ENCODE data around the gene ANKRD27.

Gene ANKRD27

DNA sequence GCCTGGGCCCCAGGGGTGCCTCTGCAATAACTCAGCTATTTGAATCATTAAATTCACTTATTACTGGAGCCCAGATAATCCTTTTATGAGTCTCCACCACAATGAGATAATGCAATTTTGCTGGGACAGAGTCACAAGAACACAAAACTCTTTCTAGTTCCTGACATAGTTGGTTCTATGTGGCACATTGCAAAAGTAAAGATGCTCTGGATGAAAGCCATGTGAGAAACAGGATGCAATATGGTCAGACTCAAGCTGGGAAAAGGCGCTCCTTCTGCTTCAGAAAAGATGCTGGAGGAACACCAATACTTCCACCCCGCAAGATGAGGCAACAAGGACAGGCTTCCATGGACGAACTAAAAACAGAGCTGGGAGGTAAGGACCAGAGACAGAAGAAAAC, 5.7 kb downstream of the ANKRD27 start (continued):
- TF ChIP-seq, protein P1, sequence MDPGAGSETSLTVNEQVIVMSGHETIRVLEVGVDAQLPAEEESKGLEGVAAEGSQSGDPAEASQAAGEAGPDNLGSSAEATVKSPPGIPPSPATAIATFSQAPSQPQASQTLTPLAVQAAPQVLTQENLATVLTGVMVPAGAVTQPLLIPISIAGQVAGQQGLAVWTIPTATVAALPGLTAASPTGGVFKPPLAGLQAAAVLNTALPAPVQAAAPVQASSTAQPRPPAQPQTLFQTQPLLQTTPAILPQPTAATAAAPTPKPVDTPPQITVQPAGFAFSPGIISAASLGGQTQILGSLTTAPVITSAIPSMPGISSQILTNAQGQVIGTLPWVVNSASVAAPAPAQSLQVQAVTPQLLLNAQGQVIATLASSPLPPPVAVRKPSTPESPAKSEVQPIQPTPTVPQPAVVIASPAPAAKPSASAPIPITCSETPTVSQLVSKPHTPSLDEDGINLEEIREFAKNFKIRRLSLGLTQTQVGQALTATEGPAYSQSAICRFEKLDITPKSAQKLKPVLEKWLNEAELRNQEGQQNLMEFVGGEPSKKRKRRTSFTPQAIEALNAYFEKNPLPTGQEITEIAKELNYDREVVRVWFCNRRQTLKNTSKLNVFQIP (CRISPR knock-in tag; IDR thresholded peaks at IDR 0.05; ENCODE audit: borderline replicate concordance, low read depth), result no peak
- TF ChIP-seq TOX (CRISPR knock-in tag; IDR thresholded peaks at IDR 0.05; ENCODE audit: borderline replicate concordance), result no peak

DNA sequence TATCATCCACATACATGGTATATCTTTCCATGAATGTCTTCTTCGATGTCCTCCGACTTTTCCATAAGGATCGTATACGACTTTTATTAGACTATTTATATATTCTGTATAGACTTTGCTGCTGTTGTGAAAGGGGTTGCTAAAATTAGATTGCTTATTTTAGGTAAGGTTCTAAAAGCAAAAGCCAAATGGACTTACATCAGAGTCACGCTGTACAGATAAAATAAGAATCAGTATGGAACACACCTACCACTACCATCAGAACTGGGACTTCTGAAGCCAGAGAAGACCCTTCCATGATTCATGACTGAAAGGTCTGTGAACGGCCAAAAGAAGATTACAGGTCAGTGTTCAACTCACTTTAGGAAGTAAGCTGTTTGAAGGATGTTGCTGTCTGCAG, 8.9 kb downstream of the ANKRD27 start:
- TF ChIP-seq, protein P2, sequence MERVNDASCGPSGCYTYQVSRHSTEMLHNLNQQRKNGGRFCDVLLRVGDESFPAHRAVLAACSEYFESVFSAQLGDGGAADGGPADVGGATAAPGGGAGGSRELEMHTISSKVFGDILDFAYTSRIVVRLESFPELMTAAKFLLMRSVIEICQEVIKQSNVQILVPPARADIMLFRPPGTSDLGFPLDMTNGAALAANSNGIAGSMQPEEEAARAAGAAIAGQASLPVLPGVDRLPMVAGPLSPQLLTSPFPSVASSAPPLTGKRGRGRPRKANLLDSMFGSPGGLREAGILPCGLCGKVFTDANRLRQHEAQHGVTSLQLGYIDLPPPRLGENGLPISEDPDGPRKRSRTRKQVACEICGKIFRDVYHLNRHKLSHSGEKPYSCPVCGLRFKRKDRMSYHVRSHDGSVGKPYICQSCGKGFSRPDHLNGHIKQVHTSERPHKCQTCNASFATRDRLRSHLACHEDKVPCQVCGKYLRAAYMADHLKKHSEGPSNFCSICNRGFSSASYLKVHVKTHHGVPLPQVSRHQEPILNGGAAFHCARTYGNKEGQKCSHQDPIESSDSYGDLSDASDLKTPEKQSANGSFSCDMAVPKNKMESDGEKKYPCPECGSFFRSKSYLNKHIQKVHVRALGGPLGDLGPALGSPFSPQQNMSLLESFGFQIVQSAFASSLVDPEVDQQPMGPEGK (CRISPR knock-in tag; IDR thresholded peaks at IDR 0.05; ENCODE audit: borderline replicate concordance), result no peak
- ATAC-seq, result no peak

DNA sequence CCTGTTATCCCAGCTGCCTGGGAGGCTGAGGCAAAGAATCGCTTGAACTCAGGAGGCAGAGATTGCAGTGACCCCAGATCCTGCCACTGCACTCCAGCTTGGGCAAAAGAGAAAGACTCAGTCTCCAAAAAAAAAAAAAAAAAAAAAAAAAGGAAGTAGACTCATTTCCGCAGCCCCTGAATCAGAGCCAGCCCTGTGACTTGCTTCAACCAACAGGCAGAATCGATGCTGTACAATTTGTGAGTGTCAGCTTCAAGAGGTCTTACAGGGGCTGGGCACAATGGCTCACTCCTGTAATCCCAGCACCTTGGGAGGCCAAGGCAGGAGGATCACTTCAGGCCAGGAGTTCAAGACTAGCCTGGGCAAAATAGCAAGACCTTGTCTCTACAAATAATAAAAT, 12.8 kb downstream of the ANKRD27 start:
- TF ChIP-seq, protein P3, sequence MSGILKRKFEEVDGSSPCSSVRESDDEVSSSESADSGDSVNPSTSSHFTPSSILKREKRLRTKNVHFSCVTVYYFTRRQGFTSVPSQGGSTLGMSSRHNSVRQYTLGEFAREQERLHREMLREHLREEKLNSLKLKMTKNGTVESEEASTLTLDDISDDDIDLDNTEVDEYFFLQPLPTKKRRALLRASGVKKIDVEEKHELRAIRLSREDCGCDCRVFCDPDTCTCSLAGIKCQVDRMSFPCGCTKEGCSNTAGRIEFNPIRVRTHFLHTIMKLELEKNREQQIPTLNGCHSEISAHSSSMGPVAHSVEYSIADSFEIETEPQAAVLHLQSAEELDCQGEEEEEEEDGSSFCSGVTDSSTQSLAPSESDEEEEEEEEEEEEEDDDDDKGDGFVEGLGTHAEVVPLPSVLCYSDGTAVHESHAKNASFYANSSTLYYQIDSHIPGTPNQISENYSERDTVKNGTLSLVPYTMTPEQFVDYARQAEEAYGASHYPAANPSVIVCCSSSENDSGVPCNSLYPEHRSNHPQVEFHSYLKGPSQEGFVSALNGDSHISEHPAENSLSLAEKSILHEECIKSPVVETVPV (CRISPR knock-in tag; IDR thresholded peaks at IDR 0.05), result no peak
- no peak for TF ChIP-seq ARNTL (CRISPR knock-in tag; IDR thresholded peaks at IDR 0.05; ENCODE audit: borderline replicate concordance, low read depth)
- TF ChIP-seq ISL1 (CRISPR knock-in tag; IDR thresholded peaks at IDR 0.05), result no peak
- TF ChIP-seq, protein P4, sequence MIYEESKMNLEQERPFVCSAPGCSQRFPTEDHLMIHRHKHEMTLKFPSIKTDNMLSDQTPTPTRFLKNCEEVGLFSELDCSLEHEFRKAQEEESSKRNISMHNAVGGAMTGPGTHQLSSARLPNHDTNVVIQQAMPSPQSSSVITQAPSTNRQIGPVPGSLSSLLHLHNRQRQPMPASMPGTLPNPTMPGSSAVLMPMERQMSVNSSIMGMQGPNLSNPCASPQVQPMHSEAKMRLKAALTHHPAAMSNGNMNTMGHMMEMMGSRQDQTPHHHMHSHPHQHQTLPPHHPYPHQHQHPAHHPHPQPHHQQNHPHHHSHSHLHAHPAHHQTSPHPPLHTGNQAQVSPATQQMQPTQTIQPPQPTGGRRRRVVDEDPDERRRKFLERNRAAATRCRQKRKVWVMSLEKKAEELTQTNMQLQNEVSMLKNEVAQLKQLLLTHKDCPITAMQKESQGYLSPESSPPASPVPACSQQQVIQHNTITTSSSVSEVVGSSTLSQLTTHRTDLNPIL (CRISPR knock-in tag; IDR thresholded peaks at IDR 0.05; ENCODE audit: low read depth), result no peak
- TF ChIP-seq, protein P1 (CRISPR knock-in tag; IDR thresholded peaks at IDR 0.05; ENCODE audit: borderline replicate concordance, low read depth), result no peak
- no peak for TF ChIP-seq ZNF8 (CRISPR knock-in tag; IDR thresholded peaks at IDR 0.05)
- TF ChIP-seq, protein P2 (CRISPR knock-in tag; IDR thresholded peaks at IDR 0.05; ENCODE audit: borderline replicate concordance), result no peak
- no peak for TF ChIP-seq TOX (CRISPR knock-in tag; IDR thresholded peaks at IDR 0.05; ENCODE audit: borderline replicate concordance)
- TF ChIP-seq, protein P5, sequence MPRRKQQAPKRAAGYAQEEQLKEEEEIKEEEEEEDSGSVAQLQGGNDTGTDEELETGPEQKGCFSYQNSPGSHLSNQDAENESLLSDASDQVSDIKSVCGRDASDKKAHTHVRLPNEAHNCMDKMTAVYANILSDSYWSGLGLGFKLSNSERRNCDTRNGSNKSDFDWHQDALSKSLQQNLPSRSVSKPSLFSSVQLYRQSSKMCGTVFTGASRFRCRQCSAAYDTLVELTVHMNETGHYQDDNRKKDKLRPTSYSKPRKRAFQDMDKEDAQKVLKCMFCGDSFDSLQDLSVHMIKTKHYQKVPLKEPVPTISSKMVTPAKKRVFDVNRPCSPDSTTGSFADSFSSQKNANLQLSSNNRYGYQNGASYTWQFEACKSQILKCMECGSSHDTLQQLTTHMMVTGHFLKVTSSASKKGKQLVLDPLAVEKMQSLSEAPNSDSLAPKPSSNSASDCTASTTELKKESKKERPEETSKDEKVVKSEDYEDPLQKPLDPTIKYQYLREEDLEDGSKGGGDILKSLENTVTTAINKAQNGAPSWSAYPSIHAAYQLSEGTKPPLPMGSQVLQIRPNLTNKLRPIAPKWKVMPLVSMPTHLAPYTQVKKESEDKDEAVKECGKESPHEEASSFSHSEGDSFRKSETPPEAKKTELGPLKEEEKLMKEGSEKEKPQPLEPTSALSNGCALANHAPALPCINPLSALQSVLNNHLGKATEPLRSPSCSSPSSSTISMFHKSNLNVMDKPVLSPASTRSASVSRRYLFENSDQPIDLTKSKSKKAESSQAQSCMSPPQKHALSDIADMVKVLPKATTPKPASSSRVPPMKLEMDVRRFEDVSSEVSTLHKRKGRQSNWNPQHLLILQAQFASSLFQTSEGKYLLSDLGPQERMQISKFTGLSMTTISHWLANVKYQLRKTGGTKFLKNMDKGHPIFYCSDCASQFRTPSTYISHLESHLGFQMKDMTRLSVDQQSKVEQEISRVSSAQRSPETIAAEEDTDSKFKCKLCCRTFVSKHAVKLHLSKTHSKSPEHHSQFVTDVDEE (CRISPR knock-in tag; IDR thresholded peaks at IDR 0.05), result no peak
- TF ChIP-seq ESRRG (CRISPR knock-in tag; IDR thresholded peaks at IDR 0.05), result no peak
- TF ChIP-seq GLIS3 (CRISPR knock-in tag; IDR thresholded peaks at IDR 0.05), result no peak
- no peak for TF ChIP-seq ZFP3 (CRISPR knock-in tag; IDR thresholded peaks at IDR 0.05)
- no peak for TF ChIP-seq ZFP30 (CRISPR knock-in tag; IDR thresholded peaks at IDR 0.05)
- no peak for TF ChIP-seq RARB (CRISPR knock-in tag; IDR thresholded peaks at IDR 0.05)
- no peak for ATAC-seq
